ENCODE results near the gene ARHGEF28.

ARHGEF28 gene

GRCh38 chr5:73903169-73903568 is 277.2 kb downstream of the ARHGEF28 start:
- DNase-seq (ENCODE audit: low spot score): no peak
- TF ChIP-seq CTCF (IDR thresholded peaks at IDR 0.05; ENCODE audit: extremely low read depth, missing control alignments): no peak

- TF ChIP-seq CTCF (IDR thresholded peaks at IDR 0.05; ENCODE audit: extremely low read depth, missing control alignments): no peak
- DNase-seq (ENCODE audit: low spot score): no peak
These were observed 280.3 kb downstream of the ARHGEF28 start for GRCh38 chr5:73906277-73906676.

- DNase-seq (ENCODE audit: low spot score): no peak
- no peak for TF ChIP-seq CTCF (IDR thresholded peaks at IDR 0.05; ENCODE audit: extremely low read depth, missing control alignments)
These were observed 281.2 kb downstream of the ARHGEF28 start for GRCh38 chr5:73907164-73907563.

- DNase-seq (ENCODE audit: low spot score): no peak
- no peak for TF ChIP-seq CTCF (IDR thresholded peaks at IDR 0.05; ENCODE audit: extremely low read depth, missing control alignments)
These were observed 282.4 kb downstream of the ARHGEF28 start for GRCh38 chr5:73908395-73908794.

GRCh38 chr5:73908846-73909245 is 282.9 kb downstream of the ARHGEF28 start:
- TF ChIP-seq CTCF (IDR thresholded peaks at IDR 0.05; ENCODE audit: extremely low read depth, missing control alignments): no peak
- no peak for DNase-seq (ENCODE audit: low spot score)

- no peak for TF ChIP-seq CTCF (IDR thresholded peaks at IDR 0.05; ENCODE audit: extremely low read depth, missing control alignments)
These were observed 283.5 kb downstream of the ARHGEF28 start for GRCh38 chr5:73909474-73909873.

GRCh38 chr5:73911761-73912393 is 285.9 kb downstream of the ARHGEF28 start:
- DNase-seq (ENCODE audit: low spot score): no peak
- no peak for TF ChIP-seq CTCF (IDR thresholded peaks at IDR 0.05; ENCODE audit: extremely low read depth, missing control alignments)

More at GRCh38 chr5:73909474-73909873, 283.5 kb downstream of the ARHGEF28 start:
- DNase-seq (ENCODE audit: low spot score): no peak
